ENCODE measurements around the gene PTMS.

PTMS gene

GRCh38 chr12:6764011-6764828 is 1.9 kb upstream of the PTMS start:
- peaks cover 3% of the 10 kb centered on the region for H3K36me3 Mint-ChIP-seq (ENCODE audit: low read depth)
- peaks cover 42% of the 10 kb centered on the region for H3K4me1 Mint-ChIP-seq (ENCODE audit: low read depth)
- peak overlapping the region; percentile 41 for H3K4me3 Mint-ChIP-seq
- no peak overlapping the region for H3K27ac Mint-ChIP-seq
- H3K27me3 Mint-ChIP-seq, result peaks cover 49% of the 10 kb centered on the region
- no peaks in the 10 kb centered on the region for H3K9me3 Mint-ChIP-seq

DNA sequence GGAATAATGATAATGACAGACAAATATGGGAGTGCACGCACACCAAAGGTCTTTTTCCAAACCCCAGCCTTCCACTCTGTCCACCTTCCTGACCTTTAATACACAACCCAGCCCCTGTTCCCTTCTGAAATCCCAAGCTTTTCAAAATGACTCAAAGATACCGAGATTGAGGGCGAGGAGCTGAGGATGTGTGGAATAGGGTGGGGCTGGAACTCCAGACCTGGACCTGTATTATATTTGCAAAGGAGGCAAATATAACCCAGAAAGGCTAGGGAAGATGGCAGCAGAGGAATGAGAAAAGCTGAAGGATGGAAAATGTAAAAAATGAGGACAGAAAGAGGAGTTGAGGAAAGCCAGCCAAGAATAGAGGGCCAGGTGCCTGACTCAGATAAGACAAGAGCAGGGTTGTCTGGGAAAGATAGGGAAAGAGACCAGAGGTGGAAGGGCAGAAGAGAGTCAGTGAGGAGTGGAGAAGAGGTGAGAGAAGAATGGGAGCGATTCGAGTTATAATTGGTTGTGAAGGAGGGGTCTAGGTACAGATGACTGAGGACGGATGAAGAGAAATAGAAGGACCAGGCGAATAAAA is 1.0 kb upstream of the PTMS start:
- no peak overlapping the region for H3K27ac Mint-ChIP-seq
- H3K4me1 Mint-ChIP-seq (ENCODE audit: low read depth), result peaks cover 52% of the 10 kb centered on the region
- peaks cover 3% of the 10 kb centered on the region for H3K36me3 Mint-ChIP-seq (ENCODE audit: low read depth)
- no peaks in the 10 kb centered on the region for H3K9me3 Mint-ChIP-seq
- H3K4me3 Mint-ChIP-seq, result peak overlapping the region; percentile 69
- H3K27me3 Mint-ChIP-seq, result peaks cover 52% of the 10 kb centered on the region

DNA sequence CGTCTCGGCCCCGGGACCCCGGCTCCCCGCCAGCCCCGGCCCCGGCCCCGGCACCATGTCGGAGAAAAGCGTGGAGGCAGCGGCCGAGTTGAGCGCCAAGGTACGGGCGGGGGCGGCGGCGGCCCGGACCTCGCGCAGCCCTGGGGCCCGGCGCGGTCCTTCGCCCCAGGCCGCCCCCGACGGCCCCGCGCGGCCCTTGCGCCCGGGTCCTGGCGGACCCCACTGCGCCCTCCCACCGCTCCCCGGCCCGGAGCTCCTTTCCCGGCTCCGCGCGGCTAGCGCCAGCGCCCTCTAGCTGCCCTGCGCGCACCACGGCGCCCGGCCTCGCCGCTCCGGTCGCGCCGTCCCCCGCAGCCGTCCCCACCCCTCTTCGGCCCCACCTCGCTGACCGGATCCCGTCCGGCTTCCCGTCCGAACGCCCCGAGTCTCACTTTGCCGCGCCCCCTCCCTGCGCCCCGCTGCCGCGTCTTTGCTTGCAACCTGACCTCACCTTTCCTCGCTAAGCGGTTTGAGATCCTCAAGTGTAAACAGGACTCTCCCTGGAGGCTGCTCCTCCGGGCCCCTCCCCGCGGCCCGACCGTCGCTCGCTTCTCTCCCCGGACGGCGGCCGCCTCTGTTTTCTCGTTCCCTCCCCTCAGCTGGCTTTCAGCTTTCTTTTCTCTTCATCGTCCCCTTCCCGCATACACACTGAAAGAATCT is 637 bp downstream of the PTMS start:
- Mint-ChIP-seq H3K36me3 (ENCODE audit: low read depth) (peaks cover 9% of the 10 kb centered on the region), H3K27me3 (peaks cover 48% of the 10 kb centered on the region), H3K27ac (peak overlapping the region; percentile 75), H3K4me3 (peak overlapping the region; percentile 90), H3K9me3 (no peaks in the 10 kb centered on the region), H3K4me1 (ENCODE audit: low read depth) (peaks cover 64% of the 10 kb centered on the region)

DNA sequence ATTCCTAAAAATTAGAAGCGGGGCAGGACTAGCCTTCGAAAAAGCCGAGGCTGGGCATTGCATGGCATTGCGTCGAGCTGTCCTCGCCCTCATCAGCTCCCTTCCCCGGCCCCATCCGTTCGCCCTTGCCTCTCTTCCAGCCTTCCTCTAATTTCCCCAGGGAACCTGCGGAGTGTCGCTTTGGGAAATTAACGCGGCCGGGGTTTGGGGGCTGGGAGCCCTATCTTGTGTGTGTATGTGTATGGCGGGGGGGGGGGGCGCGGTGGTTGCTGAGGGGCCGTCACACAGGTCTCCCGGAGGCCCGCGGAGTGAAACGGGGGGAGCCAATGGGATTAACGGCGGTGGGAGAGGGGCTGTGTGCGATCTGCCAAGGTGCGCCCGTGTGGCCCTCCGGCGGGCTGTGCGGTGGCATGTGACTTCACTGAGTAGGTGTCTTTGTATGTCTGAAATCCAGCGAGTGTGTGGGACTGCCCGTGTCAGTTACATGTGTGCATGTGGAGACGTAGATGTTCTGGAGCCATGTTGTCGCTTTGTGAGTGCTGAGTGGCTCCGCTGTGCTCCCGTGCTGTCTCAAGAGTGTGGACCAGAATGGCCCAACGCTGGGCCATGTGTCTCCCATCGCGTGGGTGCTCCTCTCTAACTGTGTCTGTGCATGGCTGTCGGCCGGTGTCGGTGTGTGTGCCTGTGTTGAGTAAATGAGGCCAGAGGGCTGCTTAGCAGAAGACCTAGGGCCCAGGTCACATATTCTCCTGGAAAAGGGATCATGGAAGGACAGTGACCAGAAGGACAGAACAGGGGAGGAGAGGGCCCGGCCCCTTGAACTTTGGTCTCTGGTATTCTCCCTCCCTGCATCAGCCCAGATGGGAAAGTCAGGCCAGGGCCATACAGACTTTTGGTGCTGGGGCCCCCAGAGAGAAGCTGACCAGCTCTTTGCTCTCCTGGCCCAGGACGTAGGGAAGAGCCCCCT is 1.5 kb downstream of the PTMS start:
- peak overlapping the region; percentile 90 for H3K4me3 Mint-ChIP-seq
- peaks cover 11% of the 10 kb centered on the region for H3K36me3 Mint-ChIP-seq (ENCODE audit: low read depth)
- peaks cover 43% of the 10 kb centered on the region for H3K27me3 Mint-ChIP-seq
- peaks cover 68% of the 10 kb centered on the region for H3K4me1 Mint-ChIP-seq (ENCODE audit: low read depth)
- H3K27ac Mint-ChIP-seq, result peak overlapping the region; percentile 89
- no peaks in the 10 kb centered on the region for H3K9me3 Mint-ChIP-seq

DNA sequence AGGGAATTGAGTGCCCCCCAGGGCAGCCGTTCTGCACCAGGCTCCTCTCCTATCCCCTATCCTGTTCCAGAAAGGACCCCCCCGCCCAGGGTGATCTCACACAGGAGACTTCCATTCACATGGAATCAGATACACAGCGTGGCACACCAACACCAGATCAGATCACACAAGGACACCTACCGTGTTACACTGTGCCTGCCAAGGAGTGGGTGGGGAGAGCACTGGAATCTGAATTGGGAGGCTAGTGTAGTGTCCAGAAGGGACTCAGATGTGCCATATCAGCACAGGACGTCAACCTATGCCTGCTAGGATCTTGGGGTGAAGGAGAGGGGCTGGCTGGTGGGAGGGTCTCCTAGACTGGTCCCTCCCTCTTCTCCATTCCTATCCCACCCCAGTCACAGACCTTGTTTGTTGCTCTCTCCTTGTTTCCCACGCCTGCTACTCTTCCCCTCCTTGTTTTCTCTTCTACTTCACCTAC is 2.3 kb downstream of the PTMS start:
- peaks cover 15% of the 10 kb centered on the region for H3K36me3 Mint-ChIP-seq (ENCODE audit: low read depth)
- peaks cover 38% of the 10 kb centered on the region for H3K27me3 Mint-ChIP-seq
- no peaks in the 10 kb centered on the region for H3K9me3 Mint-ChIP-seq
- peaks cover 72% of the 10 kb centered on the region for H3K4me1 Mint-ChIP-seq (ENCODE audit: low read depth)
- peak overlapping the region; percentile 90 for H3K4me3 Mint-ChIP-seq
- H3K27ac Mint-ChIP-seq, result peak overlapping the region; percentile 73

- Mint-ChIP-seq H3K27me3 (peaks cover 37% of the 10 kb centered on the region), H3K36me3 (ENCODE audit: low read depth) (peaks cover 15% of the 10 kb centered on the region), H3K4me1 (ENCODE audit: low read depth) (peaks cover 71% of the 10 kb centered on the region), H3K9me3 (no peaks in the 10 kb centered on the region), H3K27ac (no peak overlapping the region), H3K4me3 (no peak overlapping the region)
Observed at GRCh38 chr12:6768990-6769389, 2.8 kb downstream of the PTMS start.

DNA sequence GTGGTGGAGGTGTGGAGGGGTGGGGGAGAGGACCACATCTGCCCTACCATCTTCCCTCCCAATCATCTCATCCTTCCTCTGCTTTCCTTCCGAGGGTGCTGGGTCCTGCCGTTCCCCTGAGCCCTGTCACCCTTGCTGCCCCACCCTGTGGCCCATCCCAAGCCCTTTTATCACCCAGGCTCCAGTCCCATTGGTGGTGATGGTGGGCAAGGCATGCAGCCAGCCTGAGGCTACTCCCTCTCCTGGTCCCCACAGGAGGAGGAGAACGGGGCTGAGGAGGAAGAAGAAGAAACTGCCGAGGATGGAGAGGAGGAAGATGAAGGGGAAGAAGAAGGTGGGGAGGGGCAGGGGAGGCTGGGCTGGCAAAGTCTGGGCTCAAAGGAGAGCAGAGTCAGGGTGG is 3.5 kb downstream of the PTMS start:
- H3K4me1 Mint-ChIP-seq (ENCODE audit: low read depth), result peaks cover 70% of the 10 kb centered on the region
- peaks cover 22% of the 10 kb centered on the region for H3K36me3 Mint-ChIP-seq (ENCODE audit: low read depth)

DNA sequence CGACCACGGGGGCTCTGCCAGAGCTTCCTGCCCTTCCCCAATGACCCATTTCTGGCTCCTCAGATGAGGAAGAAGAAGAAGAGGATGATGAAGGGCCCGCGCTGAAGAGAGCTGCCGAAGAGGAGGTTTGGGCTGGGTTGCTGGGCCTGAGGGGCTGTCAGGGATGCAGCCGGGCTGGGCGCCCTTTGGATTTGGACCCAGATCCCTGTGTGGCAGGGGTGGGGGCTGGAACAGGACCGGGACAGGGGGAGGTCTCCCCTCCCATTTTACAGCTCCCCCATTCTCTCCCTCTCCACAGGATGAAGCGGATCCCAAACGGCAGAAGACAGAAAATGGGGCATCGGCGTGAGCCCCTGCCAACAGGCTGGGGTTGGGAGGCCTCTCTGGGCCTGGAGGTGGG is 3.9 kb downstream of the PTMS start:
- no peaks in the 10 kb centered on the region for H3K9me3 Mint-ChIP-seq
- H3K27me3 Mint-ChIP-seq, result peaks cover 32% of the 10 kb centered on the region
- H3K27ac Mint-ChIP-seq, result peak overlapping the region; percentile 26
- H3K4me3 Mint-ChIP-seq, result no peak overlapping the region
- peaks cover 26% of the 10 kb centered on the region for H3K36me3 Mint-ChIP-seq (ENCODE audit: low read depth)
- peaks cover 71% of the 10 kb centered on the region for H3K4me1 Mint-ChIP-seq (ENCODE audit: low read depth)

More for the DNA sequence above, 3.5 kb downstream of the PTMS start:
- Mint-ChIP-seq H3K4me3 (no peak overlapping the region), H3K27me3 (peaks cover 33% of the 10 kb centered on the region), H3K9me3 (no peaks in the 10 kb centered on the region), H3K27ac (no peak overlapping the region)

DNA sequence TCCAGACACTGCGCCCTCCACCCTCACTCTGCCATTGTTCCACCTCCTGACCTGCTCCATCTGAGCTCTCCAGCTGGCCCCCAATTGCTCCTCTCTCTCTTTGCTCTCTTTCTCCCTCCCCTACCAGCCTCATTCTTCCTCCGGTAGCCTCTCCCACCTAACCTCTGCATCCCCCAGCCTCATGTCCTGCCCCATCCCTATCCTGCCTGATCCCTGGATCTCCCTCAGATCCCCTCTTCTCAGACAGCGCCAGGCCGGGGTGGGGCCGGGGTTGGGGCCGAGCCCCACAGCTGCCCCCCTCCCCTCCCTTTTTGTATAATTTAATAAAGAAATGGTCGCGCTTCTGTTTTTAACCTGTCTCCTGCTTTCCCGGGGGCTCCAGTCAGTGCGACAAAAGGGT is 4.4 kb downstream of the PTMS start:
- peak overlapping the region; percentile 93 for H3K27ac Mint-ChIP-seq
- H3K9me3 Mint-ChIP-seq, result no peaks in the 10 kb centered on the region
- peak overlapping the region; percentile 44 for H3K4me3 Mint-ChIP-seq
- peaks cover 32% of the 10 kb centered on the region for H3K36me3 Mint-ChIP-seq (ENCODE audit: low read depth)
- peaks cover 71% of the 10 kb centered on the region for H3K4me1 Mint-ChIP-seq (ENCODE audit: low read depth)
- H3K27me3 Mint-ChIP-seq, result peaks cover 27% of the 10 kb centered on the region

DNA sequence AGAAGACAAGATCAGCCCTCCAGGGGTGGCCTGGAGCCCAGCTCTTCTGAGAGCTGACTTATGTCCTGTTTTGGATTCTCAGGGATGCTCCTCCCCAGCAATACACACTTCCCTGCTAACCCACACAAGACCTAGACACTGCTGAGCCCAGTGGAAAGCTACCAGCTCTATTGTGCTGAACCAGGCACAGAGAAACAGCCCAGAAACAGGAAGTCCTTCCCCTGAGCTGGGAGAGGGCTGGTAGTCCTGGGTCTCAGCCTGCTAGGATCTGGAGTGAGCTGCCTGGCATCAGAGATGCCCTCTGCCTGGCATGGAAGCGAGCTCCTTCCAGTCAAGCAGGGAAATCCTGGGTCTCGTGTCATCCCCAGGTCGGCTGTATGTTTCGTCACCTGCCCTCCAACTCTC is 4.9 kb downstream of the PTMS start:
- H3K4me1 Mint-ChIP-seq (ENCODE audit: low read depth), result peaks cover 72% of the 10 kb centered on the region
- peak overlapping the region; percentile 93 for H3K27ac Mint-ChIP-seq
- H3K4me3 Mint-ChIP-seq, result peak overlapping the region; percentile 44

DNA sequence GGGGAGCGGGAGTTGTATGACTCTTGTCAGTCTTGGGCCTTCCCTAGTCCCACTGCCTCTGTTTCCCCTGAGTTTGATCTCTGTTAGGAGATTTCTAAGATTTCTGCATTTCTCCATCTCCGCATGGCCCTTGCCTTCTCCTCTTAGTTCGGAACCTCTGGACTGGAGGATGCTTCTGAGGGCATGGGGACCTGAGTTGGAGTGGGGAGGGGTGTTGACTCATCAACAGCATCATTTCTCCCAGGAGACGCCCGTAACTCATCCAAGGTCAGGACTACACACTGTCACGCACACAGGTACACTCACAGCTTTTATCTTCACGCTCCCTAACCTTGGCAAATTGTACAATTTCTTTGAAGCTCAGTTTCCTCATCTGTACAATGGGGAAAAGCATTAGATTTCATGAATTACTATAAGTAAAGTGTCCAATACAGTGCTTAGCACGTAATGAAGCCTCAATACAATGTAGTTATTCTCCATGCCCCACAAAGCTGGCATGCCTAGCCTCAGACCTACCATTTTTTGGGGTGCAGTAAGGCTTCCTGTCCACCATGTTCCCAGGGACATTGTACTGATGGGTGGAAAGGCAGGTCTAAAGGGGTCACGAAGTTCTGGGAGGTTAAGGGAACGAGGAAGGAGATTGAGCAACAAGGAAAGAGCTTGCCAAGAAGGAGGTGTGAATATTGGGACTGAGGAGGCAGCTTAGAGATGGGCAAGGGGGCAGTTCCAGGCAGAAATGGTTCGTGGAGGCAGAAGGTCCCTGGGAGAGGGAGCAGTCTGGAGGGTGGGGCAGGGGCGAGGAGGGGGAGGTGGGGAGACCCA is 5.6 kb downstream of the PTMS start:
- H3K27me3 Mint-ChIP-seq, result peaks cover 28% of the 10 kb centered on the region
- peak overlapping the region; percentile 93 for H3K27ac Mint-ChIP-seq
- H3K9me3 Mint-ChIP-seq, result no peaks in the 10 kb centered on the region
- H3K4me1 Mint-ChIP-seq (ENCODE audit: low read depth), result peaks cover 78% of the 10 kb centered on the region
- peak overlapping the region; percentile 96 for H3K4me3 Mint-ChIP-seq
- H3K36me3 Mint-ChIP-seq (ENCODE audit: low read depth), result peaks cover 43% of the 10 kb centered on the region

More for the DNA sequence above, 4.9 kb downstream of the PTMS start:
- Mint-ChIP-seq H3K36me3 (ENCODE audit: low read depth) (peaks cover 36% of the 10 kb centered on the region), H3K9me3 (no peaks in the 10 kb centered on the region), H3K27me3 (peaks cover 23% of the 10 kb centered on the region)

DNA sequence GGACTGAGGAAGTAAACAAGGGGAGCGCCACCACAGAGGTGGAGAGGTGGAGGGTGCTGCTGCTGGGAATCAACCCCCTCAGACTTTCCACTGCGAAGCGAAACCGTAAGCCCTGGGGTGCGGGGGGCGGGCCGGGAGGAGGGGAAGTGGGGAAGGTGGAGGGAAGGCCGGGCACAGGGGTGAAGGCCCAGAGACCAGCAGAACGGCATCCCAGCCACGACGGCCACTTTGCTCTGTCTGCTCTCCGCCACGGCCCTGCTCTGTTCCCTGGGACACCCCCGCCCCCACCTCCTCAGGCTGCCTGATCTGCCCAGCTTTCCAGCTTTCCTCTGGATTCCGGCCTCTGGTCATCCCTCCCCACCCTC is 6.2 kb downstream of the PTMS start, which contains the start of gene LAG3:
TSS of gene LAG3 (plus strand) at position 190 of the 365 bp plus-strand sequence. CDS start 333 bp downstream, outside the sequence.
- peaks cover 49% of the 10 kb centered on the region for H3K36me3 Mint-ChIP-seq (ENCODE audit: low read depth)
- peak within 1 kb of the TSS; percentile 93 for H3K27ac Mint-ChIP-seq
- no peaks in the 10 kb centered on the region for H3K9me3 Mint-ChIP-seq
- peak within 1 kb of the TSS; percentile 96 for H3K4me3 Mint-ChIP-seq
- H3K27me3 Mint-ChIP-seq, result peaks cover 29% of the 10 kb centered on the region
- H3K4me1 Mint-ChIP-seq (ENCODE audit: low read depth), result peaks cover 79% of the 10 kb centered on the region

- Mint-ChIP-seq H3K27ac (peak overlapping the region; percentile 93), H3K9me3 (no peaks in the 10 kb centered on the region), H3K4me1 (ENCODE audit: low read depth) (peaks cover 79% of the 10 kb centered on the region), H3K36me3 (ENCODE audit: low read depth) (peaks cover 52% of the 10 kb centered on the region), H3K4me3 (peak overlapping the region; percentile 96), H3K27me3 (peaks cover 24% of the 10 kb centered on the region)
Observed at GRCh38 chr12:6772726-6773589, 6.8 kb downstream of the PTMS start.
